HG02763 (cell line): Measurements from ENCODE around the gene IKZF3.
"Not testable (repeated sequence)": the region's sequence is repeated elsewhere in the genome, so short reads cannot be mapped to it uniquely, and the experiment has no call there.

Experiments used
- ATAC-seq: cut with Tn5 transposase; IDR thresholded peaks from one replicate; pipeline ENCODE4 v1.9.1; 2021; ENCODE audit warnings: mild to moderate bottlenecking, moderate library complexity; ENCODE audit not compliant: unreplicated experiment

The IKZF3 gene

DNA sequence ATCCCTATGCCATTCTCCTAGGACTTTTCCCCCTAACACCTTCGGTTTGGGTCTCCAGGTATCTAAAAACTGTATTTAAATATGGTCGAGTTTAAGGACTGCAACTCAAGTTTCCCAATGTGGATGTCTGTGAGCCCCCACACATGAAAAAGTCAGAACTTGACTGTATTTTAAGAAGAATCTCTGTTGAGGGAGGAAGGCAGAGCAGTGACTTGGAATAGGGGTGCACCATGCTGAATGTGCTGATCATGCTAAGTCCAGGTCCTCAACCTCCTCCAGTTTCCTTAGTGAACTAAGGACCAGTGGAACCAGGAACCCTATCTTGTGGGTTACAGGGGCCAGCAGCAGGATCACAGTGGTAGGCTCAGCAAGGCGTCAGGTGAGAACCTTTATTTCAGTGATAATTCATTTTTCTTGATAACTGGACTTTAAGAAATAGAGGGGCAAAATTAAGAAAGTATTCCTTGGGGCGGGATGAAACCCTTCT lies 106.9 kb downstream of the IKZF3 start:
- ATAC-seq: no peak

DNA sequence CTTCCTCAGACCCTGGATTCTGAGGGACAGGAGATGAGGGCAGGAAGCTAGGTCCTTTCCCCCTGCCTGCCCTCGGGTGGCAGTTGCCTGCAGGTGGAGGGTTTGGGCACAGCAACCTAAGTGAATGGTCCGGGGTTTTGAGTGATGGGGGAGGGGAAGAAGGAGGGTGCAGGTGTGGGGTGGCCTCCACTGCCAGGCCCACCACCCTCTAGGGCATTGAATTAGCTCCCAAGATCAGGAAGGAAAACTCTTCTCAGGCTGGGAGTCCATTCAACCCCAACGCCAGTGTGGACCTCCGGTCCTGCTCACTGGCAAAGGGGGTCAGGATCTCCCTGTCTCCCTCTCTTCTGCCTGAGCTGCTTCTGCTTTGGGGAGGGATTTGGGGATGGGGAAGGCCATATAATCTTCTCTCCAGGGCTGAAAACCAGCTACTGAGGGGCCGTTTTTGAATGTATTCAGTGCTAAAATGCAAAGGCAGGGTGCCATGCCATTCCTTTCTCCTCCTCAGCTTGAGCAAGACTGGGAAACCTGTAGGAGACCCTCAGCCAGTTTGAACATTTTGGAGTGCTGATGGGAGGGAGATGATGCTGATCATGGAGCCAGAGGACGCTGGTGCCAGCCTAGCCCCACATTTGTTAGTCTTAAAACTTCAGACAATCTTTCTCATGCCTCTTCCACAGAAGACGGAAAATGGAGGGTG lies 107.6 kb downstream of the IKZF3 start:
- no peak for ATAC-seq

DNA sequence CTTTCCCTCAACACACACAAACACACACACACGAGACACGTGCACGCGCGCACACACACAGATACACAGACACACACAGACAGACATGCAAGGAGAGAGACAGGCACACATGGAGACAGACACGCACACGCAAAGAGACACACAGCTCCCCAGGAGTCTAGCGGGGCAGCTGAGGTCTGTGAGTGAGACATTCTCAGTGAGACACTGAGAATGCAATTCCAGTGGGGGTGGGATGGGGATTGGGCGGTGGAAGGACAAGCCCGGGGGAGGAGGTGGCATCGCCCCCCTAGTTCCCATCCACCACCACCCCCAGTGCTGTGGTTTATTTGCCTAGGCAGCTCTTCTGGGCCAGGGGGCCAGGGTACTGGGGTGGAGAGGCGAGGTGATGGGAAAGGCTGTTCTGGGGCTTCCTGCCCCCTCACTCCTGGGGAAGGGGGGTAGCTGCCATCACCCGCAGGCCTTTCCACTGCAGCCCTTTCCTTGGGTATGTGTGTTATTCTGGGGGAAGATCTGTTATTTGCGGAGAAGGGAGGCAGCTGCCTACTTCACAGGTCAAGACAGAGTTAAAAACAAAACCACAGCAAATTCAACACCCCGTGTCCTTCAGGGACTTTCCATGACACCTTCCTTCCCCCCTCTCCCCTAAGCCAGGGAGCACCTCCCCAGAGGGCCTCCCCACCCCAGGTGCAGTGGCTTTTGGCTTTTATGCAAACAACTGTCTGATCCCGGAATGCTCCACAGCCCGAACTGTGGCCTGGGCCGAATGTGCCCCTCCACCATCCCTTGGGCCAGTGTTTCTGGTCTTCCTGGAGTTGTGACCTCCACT lies 108.3 kb downstream of the IKZF3 start:
- no peak for ATAC-seq

DNA sequence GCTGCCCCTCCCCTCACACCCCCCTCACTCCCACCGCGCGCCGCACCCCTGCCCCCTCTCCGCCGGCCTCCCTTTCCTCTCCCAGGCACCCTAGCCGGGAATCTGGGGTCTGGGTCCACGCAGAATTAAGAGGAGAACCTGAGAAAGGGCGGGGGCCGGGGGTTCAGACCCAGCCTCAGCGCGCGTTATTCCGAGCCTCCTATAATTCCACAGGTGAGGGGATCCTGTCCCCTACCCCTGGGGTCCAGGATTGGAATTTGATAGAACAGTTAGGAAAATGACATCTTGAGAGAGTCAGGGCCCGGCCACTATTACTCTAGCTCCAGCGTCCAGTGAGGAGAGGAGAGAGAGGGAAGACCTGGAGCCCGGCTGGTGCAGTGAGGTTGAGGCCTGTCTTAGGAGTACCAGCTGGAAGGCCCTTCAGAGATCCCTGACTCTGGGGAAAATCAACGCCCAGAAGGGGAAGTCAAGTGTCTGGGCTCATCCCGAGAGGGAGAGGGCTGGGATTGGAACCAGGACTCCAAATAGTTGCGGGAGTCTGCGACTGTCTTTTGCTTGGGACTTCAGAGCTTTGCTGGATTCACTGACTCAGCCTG lies 109.1 kb downstream of the IKZF3 start:
- ATAC-seq: no peak

DNA sequence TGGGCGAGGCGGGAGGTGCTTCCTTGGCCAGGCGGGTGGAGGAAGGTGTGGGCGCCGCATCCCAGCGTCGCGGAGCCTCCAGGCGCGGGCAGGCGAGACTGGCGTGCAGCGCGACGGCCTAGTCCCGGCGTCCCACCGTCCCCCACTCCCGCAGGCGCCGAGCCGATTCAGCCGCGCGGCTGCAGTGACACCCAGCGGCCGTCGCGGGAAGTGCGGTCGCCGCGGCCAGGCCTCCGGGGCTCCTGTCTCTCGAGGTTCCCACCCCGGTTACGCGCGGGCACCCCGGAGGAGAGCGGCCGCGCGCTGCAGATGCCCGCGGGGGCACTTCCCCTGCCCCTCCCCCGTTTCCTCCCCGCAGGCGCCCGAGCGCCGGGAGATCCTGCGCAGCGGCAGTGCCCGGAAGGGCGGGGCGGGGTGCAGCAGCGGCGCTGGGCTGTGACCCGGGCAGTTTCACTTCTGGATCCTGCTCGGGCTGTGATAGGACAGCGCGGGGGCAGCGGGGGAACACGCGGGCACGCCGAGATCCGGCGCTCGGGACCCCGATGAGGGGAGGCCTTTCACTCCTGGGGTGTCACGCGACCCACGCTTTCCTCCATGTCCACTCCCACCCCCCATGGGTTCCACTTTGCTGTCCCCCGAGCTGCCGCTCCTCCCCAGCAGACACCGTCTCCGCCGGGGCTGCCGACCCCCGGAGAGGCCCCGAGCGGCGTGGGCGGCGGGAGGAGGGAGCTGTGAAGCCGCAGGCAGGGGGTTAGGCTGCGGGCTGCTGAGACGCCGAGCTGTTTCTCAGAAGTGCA lies 109.8 kb downstream of the IKZF3 start:
- ATAC-seq: peak; percentile 59

DNA sequence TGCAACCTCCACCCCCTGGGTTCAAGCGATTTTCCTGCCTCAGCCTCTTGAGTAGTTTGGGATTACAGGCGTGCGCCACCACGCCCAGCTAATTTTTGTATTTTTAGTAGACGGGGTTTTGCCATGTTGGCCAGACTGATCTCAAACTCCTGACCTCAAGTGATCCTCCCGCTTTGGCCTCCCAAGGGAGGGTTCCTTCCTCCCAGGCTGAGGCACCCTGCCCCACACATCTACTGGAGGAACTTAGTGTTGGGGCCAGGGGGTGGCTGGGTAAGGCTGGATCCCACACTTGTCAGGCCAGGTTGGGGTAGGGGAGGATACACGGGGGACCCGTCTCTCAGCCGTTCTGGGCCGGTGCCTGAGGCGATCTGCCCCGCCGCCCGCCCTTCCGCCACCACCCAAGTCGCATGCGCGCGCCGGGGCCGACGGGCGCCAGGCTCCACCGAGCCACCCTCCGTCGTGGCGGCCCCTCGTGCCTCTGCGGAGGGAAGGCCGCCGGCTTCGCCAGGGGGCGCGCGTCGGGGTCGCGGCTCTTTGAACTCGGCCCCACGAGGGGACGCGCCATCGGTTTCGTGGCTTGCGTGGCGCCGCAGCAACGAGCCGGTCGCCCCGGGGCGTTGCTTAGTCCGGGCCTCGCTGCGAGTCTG lies 110.5 kb downstream of the IKZF3 start:
- ATAC-seq: peak; percentile 18

DNA sequence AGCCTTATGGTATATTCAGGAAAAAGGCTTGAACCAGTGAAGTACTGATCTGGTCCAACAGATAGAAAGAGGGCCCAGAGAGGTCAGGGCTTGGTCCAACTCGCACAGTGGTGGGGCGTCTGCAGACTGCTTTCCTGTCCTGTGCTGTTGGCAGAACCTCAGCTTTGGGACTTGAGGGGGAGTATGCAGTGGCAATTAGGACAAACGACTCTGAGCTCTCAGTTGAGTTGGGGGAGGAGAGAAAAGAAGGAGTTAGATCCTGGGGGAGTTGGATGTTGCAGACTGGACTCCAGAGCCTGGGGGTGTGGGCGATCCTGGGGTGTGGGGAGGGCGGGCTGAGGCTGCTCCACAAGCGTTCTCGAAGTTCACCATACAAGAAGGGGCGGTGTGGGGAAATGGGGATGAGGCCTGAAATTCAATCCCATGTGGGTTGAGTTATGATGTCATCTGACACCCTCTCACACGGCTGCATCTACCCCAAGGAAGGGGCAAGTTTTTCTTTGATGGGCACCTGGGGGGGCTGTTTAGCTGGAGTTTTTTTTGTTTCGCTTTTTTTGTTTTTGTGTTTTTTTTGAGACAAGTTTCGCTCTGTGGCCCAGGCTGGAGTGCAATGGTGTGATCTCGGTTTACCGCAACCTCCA lies 111.8 kb downstream of the IKZF3 start:
- ATAC-seq: no peak

DNA sequence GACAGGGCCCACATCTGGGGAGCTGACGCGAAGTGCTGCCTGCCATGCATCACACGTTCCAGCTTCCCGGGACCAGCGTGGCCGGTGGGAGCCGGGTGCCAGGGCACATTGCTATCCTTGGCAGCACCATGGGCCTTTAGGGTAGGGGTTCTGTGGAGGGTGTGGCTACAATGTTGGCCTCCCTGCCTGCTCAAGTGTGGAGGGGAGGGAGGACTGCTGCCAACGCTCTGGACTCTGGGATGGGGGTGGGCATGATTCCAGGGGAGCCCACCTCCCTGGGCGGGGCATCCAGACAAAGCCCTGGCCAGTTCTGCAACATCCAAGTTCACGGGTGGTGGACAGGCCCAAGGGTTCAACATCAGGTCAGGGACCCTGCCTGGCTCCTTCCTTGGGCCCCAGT lies 112.5 kb downstream of the IKZF3 start:
- no peak for ATAC-seq

DNA sequence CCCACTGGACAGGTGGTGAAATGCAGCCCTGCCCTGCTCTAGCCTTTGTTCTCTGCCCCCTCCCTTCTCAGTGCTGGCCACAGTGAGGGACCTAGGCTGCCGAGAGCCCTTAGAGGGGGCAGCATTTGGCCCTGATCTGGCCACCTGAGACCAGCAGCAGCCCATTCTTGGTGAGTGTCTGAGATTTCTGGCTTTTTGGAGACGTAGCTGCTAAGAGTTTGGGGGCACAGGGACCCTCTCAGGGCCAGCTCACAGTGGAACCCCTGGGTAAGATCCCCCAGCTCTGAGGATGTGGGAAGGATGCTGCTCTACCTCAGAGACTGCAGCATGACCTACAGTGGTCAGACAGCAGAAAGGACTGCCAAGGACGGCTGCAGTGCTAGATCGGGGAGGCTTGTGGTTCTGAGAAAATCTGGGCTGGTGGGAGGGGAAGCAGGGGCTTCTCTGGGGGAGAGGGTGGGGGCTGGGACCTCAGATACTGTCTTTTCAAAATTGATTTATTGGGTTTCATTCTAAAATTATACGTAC lies 113.0 kb downstream of the IKZF3 start:
- ATAC-seq: no peak

DNA sequence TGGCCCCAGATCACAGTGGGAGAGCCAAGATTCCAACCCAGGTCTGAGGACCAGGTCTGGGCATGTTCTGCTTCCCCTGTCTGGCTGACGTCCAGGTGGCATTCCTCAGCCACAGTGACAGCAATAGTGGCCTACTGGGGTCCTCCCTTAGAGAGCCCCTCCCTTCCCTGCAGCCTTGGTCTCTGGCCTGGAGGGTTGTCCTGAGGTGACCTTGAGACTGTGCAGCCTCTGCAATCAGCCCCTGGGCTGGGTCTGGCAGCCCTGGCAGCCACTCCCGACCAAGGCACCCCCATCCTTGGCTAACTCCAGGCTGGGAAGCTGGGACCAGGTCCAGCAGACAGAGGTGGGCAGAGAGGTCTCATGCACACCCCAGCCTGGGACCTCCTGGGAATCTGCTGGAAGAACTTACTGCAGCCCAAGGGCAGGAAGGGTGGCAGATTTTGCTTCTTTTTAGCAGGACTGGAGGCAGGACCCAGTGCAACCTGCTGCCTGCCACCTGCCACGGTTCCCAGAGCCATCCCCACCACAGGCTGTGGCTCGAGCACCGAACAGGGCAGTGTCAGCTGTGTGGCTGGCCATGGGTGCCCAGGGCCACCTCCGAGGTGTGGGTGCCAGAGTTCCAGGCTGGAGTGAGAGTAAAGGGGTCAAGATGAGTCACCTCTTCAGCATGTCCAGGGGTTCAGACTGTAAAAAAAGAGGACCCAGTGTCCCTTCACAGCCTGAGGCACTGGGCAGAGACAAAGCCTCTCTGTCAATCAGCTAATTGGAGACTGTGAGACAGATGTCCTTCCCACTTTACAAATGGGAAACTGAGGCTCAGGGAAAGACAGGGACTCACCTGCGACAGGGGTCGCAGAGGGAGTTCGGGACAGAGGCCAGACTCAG lies 113.7 kb downstream of the IKZF3 start:
- no peak for ATAC-seq

DNA sequence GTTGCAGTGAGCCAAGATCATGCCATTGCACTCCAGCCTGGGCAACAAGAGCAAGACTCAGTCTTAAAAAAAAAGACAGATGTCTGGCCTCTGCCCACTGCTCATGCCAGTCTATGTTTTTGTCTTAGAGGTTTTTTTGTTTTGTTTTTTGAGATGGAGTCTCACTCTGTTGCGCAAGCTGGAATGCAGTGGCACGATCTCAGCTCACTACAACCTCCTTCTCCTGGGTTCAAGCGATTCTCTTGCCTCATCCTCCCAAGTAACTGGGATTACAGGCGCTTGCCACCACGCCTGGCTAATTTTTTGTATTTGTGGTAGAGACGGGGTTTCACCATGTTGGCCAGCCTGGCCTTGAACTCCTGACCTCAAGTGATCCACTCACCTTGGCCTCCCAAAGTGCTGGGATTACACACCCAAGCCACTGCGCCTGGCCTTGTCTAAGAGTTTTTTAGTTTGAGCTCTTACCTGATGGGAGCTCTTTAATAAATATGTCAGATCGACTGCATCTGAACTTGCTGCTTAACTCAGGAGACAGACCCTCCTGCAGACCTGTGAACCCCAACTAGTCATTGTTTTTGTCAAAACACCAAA lies 115.6 kb downstream of the IKZF3 start:
- not testable (repeated sequence) for ATAC-seq

DNA sequence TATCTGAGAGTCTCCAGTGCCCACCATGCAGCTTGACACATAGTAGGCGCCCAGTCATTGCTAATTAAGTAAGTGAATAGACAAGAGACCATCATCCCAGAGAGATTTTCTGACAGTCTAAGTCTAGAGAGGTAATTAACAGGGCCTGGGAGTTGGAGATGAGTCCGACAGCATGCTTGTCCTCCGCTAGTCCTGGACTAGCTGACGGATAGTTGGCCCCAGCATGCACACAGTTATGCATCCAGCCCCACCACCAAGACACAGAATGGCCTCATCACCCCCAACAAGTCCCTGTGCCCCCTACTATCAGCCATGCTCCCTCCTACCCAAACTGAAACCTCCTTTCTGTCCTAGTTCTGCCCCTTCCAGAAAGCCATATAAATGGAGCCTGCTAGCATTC lies 116.4 kb downstream of the IKZF3 start:
- no peak for ATAC-seq

DNA sequence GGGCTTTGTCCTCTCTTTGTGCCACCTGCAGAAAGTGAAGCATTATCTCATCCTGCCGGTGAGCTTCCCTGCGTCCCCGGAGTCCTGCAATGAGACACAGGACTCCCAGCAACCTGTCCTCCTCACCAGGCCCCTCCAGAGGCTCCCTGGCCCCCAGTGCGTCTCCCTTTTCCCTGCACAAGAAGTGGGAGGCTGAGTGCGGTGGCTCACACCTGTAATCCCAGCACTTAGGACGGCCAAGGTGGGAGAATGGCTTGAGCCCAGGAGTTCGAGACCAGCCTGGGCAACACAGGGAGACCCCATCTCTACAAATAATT lies 118.0 kb downstream of the IKZF3 start:
- ATAC-seq: no peak

DNA sequence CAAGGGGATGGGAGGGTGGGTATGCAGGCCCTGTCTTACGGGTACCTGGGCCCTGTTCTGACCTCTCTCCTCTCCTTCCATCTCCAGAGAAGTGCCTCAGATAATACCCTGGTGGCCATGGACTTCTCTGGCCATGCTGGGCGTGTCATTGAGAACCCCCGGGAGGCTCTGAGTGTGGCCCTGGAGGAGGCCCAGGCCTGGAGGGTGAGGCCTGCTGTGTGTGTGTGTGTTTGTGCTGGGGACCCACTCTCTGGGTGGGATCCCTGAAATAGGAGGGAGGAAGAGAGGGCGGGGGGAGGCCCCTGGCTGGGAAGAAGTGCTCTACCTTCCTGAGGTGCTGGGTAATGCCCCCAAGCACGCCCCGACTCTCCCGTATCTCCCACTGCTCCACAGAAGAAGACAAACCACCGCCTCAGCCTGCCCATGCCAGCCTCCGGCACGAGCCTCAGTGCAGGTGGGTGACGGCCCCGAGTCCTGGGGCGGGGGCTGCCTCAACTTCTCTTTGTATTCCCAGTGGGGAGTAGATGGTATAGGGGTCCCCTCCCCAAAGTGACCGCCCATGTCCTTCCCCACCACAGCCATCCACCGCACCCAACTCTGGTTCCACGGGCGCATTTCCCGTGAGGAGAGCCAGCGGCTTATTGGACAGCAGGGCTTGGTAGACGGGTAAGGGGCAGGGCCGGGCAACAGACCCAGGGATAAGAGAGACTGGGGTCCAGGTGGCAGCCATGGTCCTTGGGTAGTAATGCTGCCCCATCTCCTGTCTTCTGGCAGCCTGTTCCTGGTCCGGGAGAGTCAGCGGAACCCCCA lies 118.6 kb downstream of the IKZF3 start:
- no peak for ATAC-seq

DNA sequence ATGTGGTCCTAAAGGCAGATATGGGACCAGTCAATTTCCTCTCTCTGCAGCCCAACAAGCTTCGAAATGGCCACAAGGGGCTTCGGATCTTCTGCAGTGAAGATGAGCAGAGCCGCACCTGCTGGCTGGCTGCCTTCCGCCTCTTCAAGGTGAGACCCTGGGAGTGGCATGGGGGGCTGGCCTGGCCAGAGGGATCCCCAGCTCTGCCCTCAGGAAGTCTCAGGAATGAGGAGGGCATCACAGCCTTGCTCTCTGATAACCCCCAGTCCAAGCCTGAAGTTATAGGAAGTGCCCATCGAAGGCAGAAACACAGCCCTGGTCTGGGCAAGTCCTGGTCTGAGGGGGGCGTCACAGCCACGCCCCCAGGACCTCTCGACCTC lies 119.3 kb downstream of the IKZF3 start:
- ATAC-seq: no peak

DNA sequence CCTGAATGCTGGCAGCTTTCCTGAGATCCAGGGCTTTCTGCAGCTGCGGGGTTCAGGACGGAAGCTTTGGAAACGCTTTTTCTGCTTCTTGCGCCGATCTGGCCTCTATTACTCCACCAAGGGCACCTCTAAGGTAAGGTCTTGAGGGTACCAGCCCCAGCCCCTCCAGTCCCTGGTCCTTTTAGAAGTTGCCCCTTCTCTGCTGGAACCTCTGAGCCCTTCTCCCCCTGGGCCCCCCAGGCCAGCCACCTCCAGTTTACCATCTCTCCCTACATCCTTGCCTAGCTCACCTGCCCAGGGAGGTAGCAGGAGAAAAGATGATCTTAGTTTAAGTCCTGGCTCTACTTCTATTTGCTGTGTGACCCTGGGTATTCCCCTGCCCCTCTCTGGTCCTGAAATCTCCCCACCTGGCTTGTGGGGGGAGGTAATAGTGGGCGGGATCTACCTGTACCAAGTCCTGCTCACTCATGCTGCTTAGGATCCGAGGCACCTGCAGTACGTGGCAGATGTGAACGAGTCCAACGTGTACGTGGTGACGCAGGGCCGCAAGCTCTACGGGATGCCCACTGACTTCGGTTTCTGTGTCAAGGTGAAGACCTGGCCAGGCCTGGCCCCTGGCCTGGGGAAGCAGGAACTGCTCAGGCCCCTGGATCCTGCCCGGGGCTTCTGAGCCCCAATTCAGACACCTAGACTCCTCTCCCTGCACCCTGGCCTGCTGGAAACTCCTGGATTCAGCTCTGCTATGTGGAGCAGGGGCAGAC lies 119.9 kb downstream of the IKZF3 start:
- ATAC-seq: no peak

DNA sequence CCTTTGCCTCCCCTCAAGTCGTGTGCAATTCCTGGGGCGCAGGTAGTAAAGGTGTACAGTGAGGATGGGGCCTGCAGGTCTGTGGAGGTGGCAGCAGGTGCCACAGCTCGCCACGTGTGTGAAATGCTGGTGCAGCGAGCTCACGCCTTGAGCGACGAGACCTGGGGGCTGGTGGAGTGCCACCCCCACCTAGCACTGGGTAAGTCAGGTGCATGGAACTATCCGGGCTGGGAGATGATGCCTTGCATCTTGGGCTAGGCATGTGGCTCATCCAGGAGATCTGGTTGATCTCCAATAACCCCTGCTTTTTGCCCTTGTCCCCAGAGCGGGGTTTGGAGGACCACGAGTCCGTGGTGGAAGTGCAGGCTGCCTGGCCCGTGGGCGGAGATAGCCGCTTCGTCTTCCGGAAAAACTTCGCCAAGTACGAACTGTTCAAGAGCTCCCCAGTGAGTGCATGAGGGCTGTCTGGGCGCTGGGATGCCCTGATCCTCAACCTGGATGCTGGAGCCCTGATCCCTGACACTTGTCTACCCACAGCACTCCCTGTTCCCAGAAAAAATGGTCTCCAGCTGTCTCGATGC lies 121.2 kb downstream of the IKZF3 start:
- ATAC-seq: no peak
